CD8-positive, alpha-beta memory T cell (primary cell): ENCODE data around the gene PTPRU. TPM values are rescaled to one million over a fixed set of nuclear protein-coding genes. Genes with fewer than 3 reads are reported as not detected.

Experiments
- CTCF ChIA-PET: fragments of 350-600 bp; sonication (Branson Sonifier 250); formaldehyde crosslinking; loops from one replicate; lab custom pipeline; 2021; ENCODE audit warnings: antibody characterized with exemption; lab: Charles Lee
- POLR2A ChIA-PET: fragments of 350-600 bp; sonication (Branson Sonifier 250); formaldehyde crosslinking; loops from one replicate; lab custom pipeline; 2021; ENCODE audit warnings: antibody characterized with exemption; lab: Charles Lee
- DNase-seq, 5 donors: peaks; one replicate each; pipeline versions ENCODE4 v3.0.0 to v3.0.0-alpha.2; 2020 to 2022; ENCODE audit warnings: mixed read lengths in 1 of 5
- H3K27ac ChIP-seq: one replicate; pipeline ENCODE4 v1.7.0; 2013; ENCODE audit warnings: low read depth, mild to moderate bottlenecking, low read length, moderate library complexity
- H3K27me3 ChIP-seq: 2 replicates; pipeline ENCODE4 v1.7.0; 2013; ENCODE audit warnings: low read length, mild to moderate bottlenecking; ENCODE audit not compliant: insufficient read depth, poor library complexity, severe bottlenecking
- H3K36me3 ChIP-seq: 2 replicates; pipeline ENCODE4 v1.7.0; 2013; ENCODE audit warnings: mild to moderate bottlenecking, low read length, moderate library complexity; ENCODE audit not compliant: insufficient read depth
- H3K4me1 ChIP-seq: 2 replicates; pipeline ENCODE4 v1.7.0; 2013; ENCODE audit warnings: mild to moderate bottlenecking, low read length, moderate library complexity; ENCODE audit not compliant: insufficient read depth
- H3K4me3 ChIP-seq: 2 replicates; pipeline ENCODE4 v1.7.0; 2013; ENCODE audit warnings: mild to moderate bottlenecking, low read length
- H3K9me3 ChIP-seq: 2 replicates; pipeline ENCODE4 v1.7.0; 2013; ENCODE audit warnings: mild to moderate bottlenecking, low read length
- H3K27ac Mint-ChIP-seq, 8 donors: one replicate each; pipeline ENCODE4 v1.8.0; 2020 to 2021; ENCODE audit warnings: mixed read lengths in 8 of 8, mild to moderate bottlenecking in 6 of 8, inconsistent platforms in 3 of 8, moderate library complexity in 3 of 8
- H3K27me3 Mint-ChIP-seq, 2 donors: one replicate each; pipeline ENCODE4 v1.8.0; 2020 to 2021; ENCODE audit warnings: mixed read lengths in 2 of 2, mild to moderate bottlenecking in 1 of 2, moderate library complexity in 1 of 2
- H3K36me3 Mint-ChIP-seq, 3 donors: one replicate each; pipeline ENCODE4 v1.8.0; 2020 to 2021; ENCODE audit warnings: mixed read lengths in 3 of 3, inconsistent platforms in 1 of 3, mild to moderate bottlenecking in 1 of 3
- H3K4me1 Mint-ChIP-seq, 3 donors: one replicate each; pipeline ENCODE4 v1.8.0; 2020 to 2021; ENCODE audit warnings: mixed read lengths in 3 of 3, inconsistent platforms in 1 of 3, mild to moderate bottlenecking in 1 of 3
- H3K4me3 Mint-ChIP-seq, 7 donors: one replicate each; pipeline ENCODE4 v1.8.0; 2020 to 2021; ENCODE audit warnings: mixed read lengths in 7 of 7, mild to moderate bottlenecking in 6 of 7, moderate library complexity in 4 of 7, inconsistent platforms in 2 of 7
- H3K9me3 Mint-ChIP-seq, 5 donors: one replicate each; pipeline ENCODE4 v1.8.0; 2020 to 2022; ENCODE audit warnings: mixed read lengths in 5 of 5, mild to moderate bottlenecking in 3 of 5, moderate library complexity in 2 of 5, inconsistent platforms in 1 of 5
- polyA plus RNA-seq: library from polyadenylated mRNA; unstranded; fragments of 300-500 nt; fragmentation: Illumina TruSeq; gene quantifications from one replicate; pipeline ENCODE4 v1.2.3, GENCODE V29; 2021
- total RNA-seq, 2 experiments: library from RNA; stranded (reverse); gene quantifications; one replicate each; pipeline ENCODE4 v1.2.3, GENCODE V29; 2021

PTPRU gene
- total and polyA plus RNA-seq, 3 experiments from 2014 or later = 0.13 to 0.62 (median 0.51) TPM

GRCh38 chr1:29331729-29332128, 95.4 kb downstream of the PTPRU start:
- ChIA-PET POLR2A (no interaction called here), CTCF (no interaction called here)
- H3K27me3 Mint-ChIP-seq = peaks cover 8 to 37% of the 10 kb centered on the region in 2 donors
- no peaks in the 10 kb centered on the region for H3K36me3 Mint-ChIP-seq
- Histone ChIP-seq H3K4me1 (no peaks in the 10 kb centered on the region), H3K36me3 (no peaks in the 10 kb centered on the region), H3K4me3 (no peak overlapping the region), H3K27me3 (no peaks in the 10 kb centered on the region), H3K9me3 (no peaks in the 10 kb centered on the region), H3K27ac (no peak overlapping the region)
- H3K27ac Mint-ChIP-seq = no peak overlapping the region
- no peaks in the 10 kb centered on the region for H3K4me1 Mint-ChIP-seq
- no peak overlapping the region for H3K4me3 Mint-ChIP-seq
- no peak for DNase-seq
- peaks cover 0 to 3% (median 0%) of the 10 kb centered on the region in 5 donors for H3K9me3 Mint-ChIP-seq

DNA sequence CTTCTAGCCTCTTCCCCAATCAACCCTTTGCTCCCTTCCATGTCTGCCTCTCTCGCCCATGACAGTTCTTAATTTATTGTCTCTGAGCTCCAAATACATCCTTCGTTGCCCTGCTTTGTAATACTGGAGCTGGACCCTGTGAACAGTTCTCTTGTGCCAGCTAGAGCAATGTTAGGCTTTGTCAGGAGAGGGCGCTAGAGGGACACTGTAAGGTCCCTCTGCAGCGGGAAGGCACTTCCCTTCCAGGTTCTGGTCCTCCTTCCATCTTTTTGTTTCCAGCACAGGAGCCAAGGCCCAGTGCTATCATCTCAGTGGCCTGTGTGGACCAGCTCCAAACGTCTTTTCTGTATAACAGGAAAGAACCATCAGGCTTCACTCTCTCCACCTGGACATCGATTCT, 95.9 kb downstream of the PTPRU start:
- Mint-ChIP-seq H3K27me3 (peaks cover 6 to 42% of the 10 kb centered on the region in 2 donors), H3K4me3 (no peak overlapping the region), H3K4me1 (no peaks in the 10 kb centered on the region), H3K36me3 (no peaks in the 10 kb centered on the region), H3K27ac (no peak overlapping the region), H3K9me3 (peaks cover 0 to 3% (median 0%) of the 10 kb centered on the region in 5 donors)
- DNase-seq = no peak
- ChIA-PET CTCF (no interaction called here), POLR2A (no interaction called here)
- H3K27me3 ChIP-seq = no peaks in the 10 kb centered on the region
- no peaks in the 10 kb centered on the region for H3K36me3 ChIP-seq
- no peak overlapping the region for H3K27ac ChIP-seq
- no peaks in the 10 kb centered on the region for H3K4me1 ChIP-seq
- no peak overlapping the region for H3K4me3 ChIP-seq
- H3K9me3 ChIP-seq = no peaks in the 10 kb centered on the region

DNA sequence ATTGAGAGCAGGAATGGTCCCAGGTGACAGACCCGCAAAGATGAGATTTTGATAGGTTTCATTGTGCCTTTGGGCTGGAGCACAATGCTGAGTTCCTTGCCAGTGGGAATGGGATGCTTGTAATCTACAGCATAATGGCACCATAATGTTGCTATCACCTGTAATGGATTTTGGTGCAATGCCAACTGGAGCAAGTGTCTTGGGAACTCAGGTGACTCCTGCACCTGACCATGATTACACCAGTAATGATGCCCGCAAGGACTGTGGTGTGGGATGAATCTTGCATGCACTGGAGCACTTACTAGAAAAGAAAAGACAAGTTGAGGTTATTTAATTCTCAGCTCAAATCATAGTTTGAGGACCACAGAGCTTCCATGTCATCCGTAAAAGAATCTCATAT, 96.7 kb downstream of the PTPRU start:
- Mint-ChIP-seq H3K36me3 (no peaks in the 10 kb centered on the region), H3K27me3 (peaks cover 5 to 50% of the 10 kb centered on the region in 2 donors), H3K4me3 (no peak overlapping the region), H3K9me3 (peaks cover 0 to 3% (median 0%) of the 10 kb centered on the region in 5 donors), H3K4me1 (no peaks in the 10 kb centered on the region), H3K27ac (no peak overlapping the region)
- H3K27me3 ChIP-seq = no peaks in the 10 kb centered on the region
- no peak overlapping the region for H3K27ac ChIP-seq
- no peaks in the 10 kb centered on the region for H3K9me3 ChIP-seq
- ChIA-PET POLR2A (no interaction called here), CTCF (no interaction called here)
- DNase-seq = no peak
- no peaks in the 10 kb centered on the region for H3K36me3 ChIP-seq
- H3K4me1 ChIP-seq = no peaks in the 10 kb centered on the region
- no peak overlapping the region for H3K4me3 ChIP-seq

DNA sequence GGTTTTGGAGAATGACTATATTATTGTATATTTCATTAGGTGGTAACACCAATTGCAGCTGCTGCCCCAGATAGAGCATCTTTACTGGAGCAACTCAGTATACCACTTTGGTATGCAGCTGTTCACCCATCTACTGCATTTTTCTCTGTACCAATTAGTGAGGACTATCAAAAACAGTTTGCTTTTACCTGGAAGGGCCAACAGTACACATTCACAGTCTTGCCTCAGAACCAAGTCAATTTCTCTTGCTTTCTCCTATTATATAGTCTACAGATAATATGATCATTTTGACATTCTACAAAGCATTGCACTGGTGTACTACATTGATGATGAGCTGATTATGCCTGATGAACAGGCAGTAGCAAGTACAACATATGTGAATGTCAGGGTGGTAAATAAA, 99.3 kb downstream of the PTPRU start:
- no peaks in the 10 kb centered on the region for H3K9me3 ChIP-seq
- ChIA-PET POLR2A (no interaction called here), CTCF (no interaction called here)
- no peaks in the 10 kb centered on the region for H3K27me3 ChIP-seq
- H3K4me3 Mint-ChIP-seq = no peak overlapping the region
- H3K9me3 Mint-ChIP-seq = peaks cover 0 to 3% (median 0%) of the 10 kb centered on the region in 5 donors
- no peak overlapping the region for H3K4me3 ChIP-seq
- no peaks in the 10 kb centered on the region for H3K4me1 ChIP-seq
- DNase-seq = no peak
- no peaks in the 10 kb centered on the region for H3K4me1 Mint-ChIP-seq
- no peaks in the 10 kb centered on the region for H3K36me3 Mint-ChIP-seq
- no peaks in the 10 kb centered on the region for H3K36me3 ChIP-seq
- no peak overlapping the region for H3K27ac ChIP-seq
- no peak overlapping the region for H3K27ac Mint-ChIP-seq
- H3K27me3 Mint-ChIP-seq = peaks cover 5 to 55% of the 10 kb centered on the region in 2 donors

GRCh38 chr1:29338908-29339575, 102.7 kb downstream of the PTPRU start:
- no peaks in the 10 kb centered on the region for H3K36me3 Mint-ChIP-seq
- no peak overlapping the region for H3K4me3 Mint-ChIP-seq
- Histone ChIP-seq H3K9me3 (no peaks in the 10 kb centered on the region), H3K36me3 (no peaks in the 10 kb centered on the region), H3K27ac (no peak overlapping the region), H3K4me3 (no peak overlapping the region), H3K4me1 (no peaks in the 10 kb centered on the region), H3K27me3 (no peaks in the 10 kb centered on the region)
- CTCF ChIA-PET = no interaction called here
- H3K27ac Mint-ChIP-seq = no peak overlapping the region
- POLR2A ChIA-PET = no interaction called here
- no peak for DNase-seq
- H3K27me3 Mint-ChIP-seq = peaks cover 9 to 63% of the 10 kb centered on the region in 2 donors
- no peaks in the 10 kb centered on the region for H3K4me1 Mint-ChIP-seq
- peaks cover 0 to 3% (median 0%) of the 10 kb centered on the region in 5 donors for H3K9me3 Mint-ChIP-seq

- Histone ChIP-seq H3K4me3 (no peak overlapping the region), H3K27me3 (no peaks in the 10 kb centered on the region), H3K4me1 (no peaks in the 10 kb centered on the region), H3K27ac (no peak overlapping the region), H3K36me3 (no peaks in the 10 kb centered on the region), H3K9me3 (no peaks in the 10 kb centered on the region)
- Mint-ChIP-seq H3K4me1 (no peaks in the 10 kb centered on the region), H3K4me3 (no peak overlapping the region), H3K27ac (no peak overlapping the region), H3K9me3 (no peaks in the 10 kb centered on the region), H3K27me3 (peaks cover 12 to 69% of the 10 kb centered on the region in 2 donors), H3K36me3 (no peaks in the 10 kb centered on the region)
- DNase-seq = no peak
- ChIA-PET POLR2A (no interaction called here), CTCF (no interaction called here)
These were observed 105.6 kb downstream of the PTPRU start for GRCh38 chr1:29341936-29342335.

- Histone ChIP-seq H3K4me3 (no peak overlapping the region), H3K4me1 (no peaks in the 10 kb centered on the region), H3K27ac (no peak overlapping the region), H3K27me3 (no peaks in the 10 kb centered on the region), H3K9me3 (no peaks in the 10 kb centered on the region), H3K36me3 (no peaks in the 10 kb centered on the region)
- POLR2A ChIA-PET = no interaction called here
- Mint-ChIP-seq H3K27me3 (peaks cover 12 to 64% of the 10 kb centered on the region in 2 donors), H3K36me3 (no peaks in the 10 kb centered on the region), H3K27ac (no peak overlapping the region), H3K9me3 (no peaks in the 10 kb centered on the region), H3K4me1 (no peaks in the 10 kb centered on the region), H3K4me3 (no peak overlapping the region)
- CTCF ChIA-PET = no interaction called here
- no peak for DNase-seq
These were observed 106.0 kb downstream of the PTPRU start for GRCh38 chr1:29342351-29342750.

- Mint-ChIP-seq H3K27ac (no peak overlapping the region), H3K4me3 (no peak overlapping the region), H3K9me3 (no peaks in the 10 kb centered on the region), H3K27me3 (peaks cover 12 to 62% of the 10 kb centered on the region in 2 donors), H3K4me1 (no peaks in the 10 kb centered on the region), H3K36me3 (no peaks in the 10 kb centered on the region)
- no peaks in the 10 kb centered on the region for H3K36me3 ChIP-seq
- ChIA-PET POLR2A (no interaction called here), CTCF (no interaction called here)
- no peaks in the 10 kb centered on the region for H3K9me3 ChIP-seq
- no peak overlapping the region for H3K27ac ChIP-seq
- DNase-seq = no peak
- no peaks in the 10 kb centered on the region for H3K27me3 ChIP-seq
- H3K4me3 ChIP-seq = no peak overlapping the region
- no peaks in the 10 kb centered on the region for H3K4me1 ChIP-seq
These were observed 106.7 kb downstream of the PTPRU start for GRCh38 chr1:29342983-29343382.
